GM19452 (cell line): ENCODE measurements around the gene PCA3.

Source experiments
- ATAC-seq: cut with Tn5 transposase; IDR thresholded peaks from one replicate; pipeline ENCODE4 v1.9.1; 2021; ENCODE audit not compliant: unreplicated experiment

Gene PCA3

GRCh38 chr9:76756941-76757673, 7.1 kb upstream of the PCA3 start:
- ATAC-seq, result no peak

- ATAC-seq, result no peak
Measured at GRCh38 chr9:76758476-76758875, 5.8 kb upstream of the PCA3 start.

- ATAC-seq, result no peak
Measured at GRCh38 chr9:76759732-76760131, 4.5 kb upstream of the PCA3 start.

GRCh38 chr9:76761448-76761847, 2.8 kb upstream of the PCA3 start:
- no peak for ATAC-seq

- ATAC-seq, result no peak
Measured at GRCh38 chr9:76766126-76766525, 1.9 kb downstream of the PCA3 start.

- ATAC-seq, result no peak
Measured at GRCh38 chr9:76772686-76773445, 8.6 kb downstream of the PCA3 start.

GRCh38 chr9:76784881-76785280, 20.6 kb downstream of the PCA3 start:
- no peak for ATAC-seq

GRCh38 chr9:76785501-76785900, 21.3 kb downstream of the PCA3 start:
- no peak for ATAC-seq

- ATAC-seq, result no peak
Measured at GRCh38 chr9:76787677-76788076, 23.4 kb downstream of the PCA3 start.

- ATAC-seq, result no peak
Measured at GRCh38 chr9:76789840-76790239, 25.6 kb downstream of the PCA3 start.

GRCh38 chr9:76793784-76794431, 29.7 kb downstream of the PCA3 start:
- ATAC-seq, result no peak

- ATAC-seq, result no peak
Measured at GRCh38 chr9:76796296-76796695, 32.1 kb downstream of the PCA3 start.

- ATAC-seq, result no peak
Measured at GRCh38 chr9:76798527-76798926, 34.3 kb downstream of the PCA3 start.

GRCh38 chr9:76799473-76799872, 35.2 kb downstream of the PCA3 start:
- ATAC-seq, result no peak

GRCh38 chr9:76800901-76801300, 36.7 kb downstream of the PCA3 start:
- no peak for ATAC-seq

- ATAC-seq, result no peak
Measured at GRCh38 chr9:76803083-76803482, 38.8 kb downstream of the PCA3 start.

- no peak for ATAC-seq
Measured at GRCh38 chr9:76803762-76804161, 39.5 kb downstream of the PCA3 start.

- ATAC-seq, result no peak
Measured at GRCh38 chr9:76808636-76809035, 44.4 kb downstream of the PCA3 start.

GRCh38 chr9:76810377-76810957, 46.2 kb downstream of the PCA3 start:
- ATAC-seq, result no peak

GRCh38 chr9:76812591-76812990, 48.4 kb downstream of the PCA3 start:
- no peak for ATAC-seq

- ATAC-seq, result no peak
Measured at GRCh38 chr9:76817489-76817888, 53.3 kb downstream of the PCA3 start.

GRCh38 chr9:76818271-76818670, 54.0 kb downstream of the PCA3 start:
- no peak for ATAC-seq
